ENCODE measurements around the gene RPL9.
"Not testable (repeated sequence)": the region's sequence is repeated elsewhere in the genome, so short reads cannot be mapped to it uniquely, and the experiment has no call there.

RPL9 gene

GRCh38 chr4:39458505-39459300 is at the start of gene RPL9, which contains the start of gene LIAS:
Gene RPL9, minus strand, starts transcription at chr4:39458922. Its CDS starts 483 bp downstream, at chr4:39458439.
Gene LIAS, plus strand, starts transcription at chr4:39459056. Its CDS starts 62 bp downstream, at chr4:39459118.
- DNase-seq, result peak; percentile 90 to 93

GRCh38 chr4:39505581-39505980 is 46.9 kb upstream of the RPL9 start:
- DNase-seq, result no peak

GRCh38 chr4:39504538-39504937 is 45.8 kb upstream of the RPL9 start:
- DNase-seq, result no peak

GRCh38 chr4:39502664-39503035 is 43.9 kb upstream of the RPL9 start:
- DNase-seq, result not testable (repeated sequence)

GRCh38 chr4:39502019-39502663 is 43.4 kb upstream of the RPL9 start:
- no peak for DNase-seq

- DNase-seq, result no peak
Observed at GRCh38 chr4:39498727-39499020, 40.0 kb upstream of the RPL9 start.

GRCh38 chr4:39497909-39498726 is 39.4 kb upstream of the RPL9 start:
- DNase-seq, result no peak

GRCh38 chr4:39495446-39496213 is 36.9 kb upstream of the RPL9 start:
- no peak for DNase-seq

GRCh38 chr4:39494354-39494753 is 35.6 kb upstream of the RPL9 start:
- DNase-seq, result no peak

GRCh38 chr4:39490322-39490721 is 31.6 kb upstream of the RPL9 start:
- DNase-seq, result no peak

GRCh38 chr4:39486221-39486804 is 27.6 kb upstream of the RPL9 start:
- no peak for DNase-seq

GRCh38 chr4:39484582-39485272 is 26.0 kb upstream of the RPL9 start:
- DNase-seq, result no peak

- no peak for DNase-seq
Observed at GRCh38 chr4:39480902-39481695, 22.4 kb upstream of the RPL9 start.

GRCh38 chr4:39480251-39480650 is 21.5 kb upstream of the RPL9 start:
- no peak for DNase-seq

- no peak for DNase-seq
Observed at GRCh38 chr4:39476187-39476895, 17.6 kb upstream of the RPL9 start.

- no peak for DNase-seq
Observed at GRCh38 chr4:39472396-39472795, 13.7 kb upstream of the RPL9 start.

GRCh38 chr4:39470402-39470801 is 11.7 kb upstream of the RPL9 start:
- DNase-seq, result no peak

- no peak for DNase-seq
Observed at GRCh38 chr4:39469429-39470077, 10.8 kb upstream of the RPL9 start.

- DNase-seq, result no peak
Observed at GRCh38 chr4:39467464-39467863, 8.7 kb upstream of the RPL9 start.

- DNase-seq, result no peak
Observed at GRCh38 chr4:39466747-39467146, 8.0 kb upstream of the RPL9 start.

All from activated CD4-positive, alpha-beta T cell treated with anti-CD3 and anti-CD28 coated beads, Interleukin-2, amount 50 U/mL, for 48 hours (primary cell).